A673 (cell line): ENCODE measurements around the gene SCAF4. TPM values are rescaled to one million over a fixed set of nuclear protein-coding genes. Genes with fewer than 3 reads are reported as not detected.

ENCODE experiments used
- BruUV-seq: library from RNA; stranded (reverse); fragments of 400-500 nt; replicated peaks from 2 replicates; lab custom pipeline; 2021; lab: Mats Ljungman, UMichigan
- CTCF ChIA-PET: fragments of 300-600 bp; sonication (Branson Sonifier 250); formaldehyde crosslinking; loops from one replicate; lab custom pipeline; 2022; ENCODE audit warnings: antibody characterized with exemption; lab: Charles Lee
- POLR2A ChIA-PET: fragments of 300-600 bp; sonication (Branson Sonifier 250); formaldehyde crosslinking; loops from one replicate; lab custom pipeline; 2022; ENCODE audit warnings: antibody characterized with exemption; ENCODE audit not compliant: low non-redundant PET; lab: Charles Lee
- DNase-seq: peaks from one replicate; pipeline ENCODE4 v3.0.0-alpha.2; 2015; ENCODE audit warnings: low spot score
- H3K27ac ChIP-seq: fragments of 200-600 bp; sonication (generic); 2 replicates; pipeline ENCODE4 v1.5.1; 2016; ENCODE audit warnings: mixed run types, low read depth, mild to moderate bottlenecking, mixed read lengths, antibody characterized with exemption, low read length; ENCODE audit not compliant: poor library complexity, severe bottlenecking
- H3K27me3 ChIP-seq: fragments of 200-600 bp; sonication (generic); replicated peaks from 2 replicates; pipeline ENCODE4 v1.6.1; 2017; ENCODE audit warnings: mixed run types, low read depth, mild to moderate bottlenecking, mixed read lengths, antibody characterized with exemption, low read length; ENCODE audit not compliant: insufficient read depth, poor library complexity
- H3K36me3 ChIP-seq: fragments of 200-600 bp; sonication (generic); 2 replicates; pipeline ENCODE4 v1.6.1; 2016; ENCODE audit warnings: mixed run types, mild to moderate bottlenecking, mixed read lengths, antibody characterized with exemption, low read length; ENCODE audit not compliant: insufficient read depth, poor library complexity, severe bottlenecking
- H3K4me1 ChIP-seq: fragments of 200-600 bp; sonication (generic); 2 replicates; pipeline ENCODE4 v1.6.1; 2017; ENCODE audit warnings: mixed run types, mild to moderate bottlenecking, mixed read lengths, antibody characterized with exemption, low read length; ENCODE audit not compliant: insufficient read depth, poor library complexity, severe bottlenecking
- H3K4me3 ChIP-seq: fragments of 200-600 bp; sonication (generic); 2 replicates; pipeline ENCODE4 v1.5.1; 2016; ENCODE audit warnings: low read depth, mixed run types, mild to moderate bottlenecking, mixed read lengths, low read length; ENCODE audit not compliant: poor library complexity, severe bottlenecking
- H3K9me3 ChIP-seq: fragments of 200-600 bp; sonication (generic); 2 replicates; pipeline ENCODE4 v1.6.1; 2016; ENCODE audit warnings: mixed run types, low read depth, mild to moderate bottlenecking, mixed read lengths, antibody characterized with exemption, low read length; ENCODE audit not compliant: poor library complexity, severe bottlenecking
- EZH2 ChIP-seq: fragments of 200-600 bp; sonication (generic); IDR thresholded peaks from 2 replicates; pipeline ENCODE4 v1.6.1; 2017; ENCODE audit warnings: borderline replicate concordance, low read depth, mild to moderate bottlenecking, mixed read lengths, antibody characterized with exemption, low read length; ENCODE audit not compliant: poor library complexity, severe bottlenecking
- intact Hi-C: fragments of 100-400 bp; cut with micrococcal nuclease; formaldehyde crosslinking; loops from one replicate; pipeline ENCODE4 v1.10.0; 2022; ENCODE audit not compliant: unreplicated experiment
- total RNA-seq: library from RNA; stranded (reverse); gene quantifications from 2 replicates; pipeline ENCODE4 v1.2.3, GENCODE V29; 2021
- TF ChIP-seq, protein P1 (sequence below): fragments of 300-800, 200-600 bp; sonication (generic); conservative IDR thresholded peaks from 2 replicates; pipeline ENCODE4 v1.5.1; 2017; ENCODE audit warnings: low read depth, mild to moderate bottlenecking, antibody characterized with exemption, low read length, moderate library complexity, mixed read lengths

Gene SCAF4
- total RNA-seq, 1 experiment from 2014 or later = 57.0 TPM

GRCh38 chr21:31752352-31752751 lies 20.4 kb upstream of the SCAF4 start:
- BruUV-seq = no TSS peak
- TF ChIP-seq, protein P1, sequence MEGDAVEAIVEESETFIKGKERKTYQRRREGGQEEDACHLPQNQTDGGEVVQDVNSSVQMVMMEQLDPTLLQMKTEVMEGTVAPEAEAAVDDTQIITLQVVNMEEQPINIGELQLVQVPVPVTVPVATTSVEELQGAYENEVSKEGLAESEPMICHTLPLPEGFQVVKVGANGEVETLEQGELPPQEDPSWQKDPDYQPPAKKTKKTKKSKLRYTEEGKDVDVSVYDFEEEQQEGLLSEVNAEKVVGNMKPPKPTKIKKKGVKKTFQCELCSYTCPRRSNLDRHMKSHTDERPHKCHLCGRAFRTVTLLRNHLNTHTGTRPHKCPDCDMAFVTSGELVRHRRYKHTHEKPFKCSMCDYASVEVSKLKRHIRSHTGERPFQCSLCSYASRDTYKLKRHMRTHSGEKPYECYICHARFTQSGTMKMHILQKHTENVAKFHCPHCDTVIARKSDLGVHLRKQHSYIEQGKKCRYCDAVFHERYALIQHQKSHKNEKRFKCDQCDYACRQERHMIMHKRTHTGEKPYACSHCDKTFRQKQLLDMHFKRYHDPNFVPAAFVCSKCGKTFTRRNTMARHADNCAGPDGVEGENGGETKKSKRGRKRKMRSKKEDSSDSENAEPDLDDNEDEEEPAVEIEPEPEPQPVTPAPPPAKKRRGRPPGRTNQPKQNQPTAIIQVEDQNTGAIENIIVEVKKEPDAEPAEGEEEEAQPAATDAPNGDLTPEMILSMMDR = no peak
- TF ChIP-seq EZH2 = no peak
- Histone ChIP-seq H3K4me3 (no peak overlapping the region), H3K4me1 (no peaks in the 10 kb centered on the region), H3K9me3 (no peaks in the 10 kb centered on the region), H3K36me3 (no peaks in the 10 kb centered on the region), H3K27ac (no peak overlapping the region), H3K27me3 (no peaks in the 10 kb centered on the region)
- ChIA-PET CTCF (no interaction called here), POLR2A (no interaction called here)
- DNase-seq = no peak
- intact Hi-C loops = no loop called here

DNA sequence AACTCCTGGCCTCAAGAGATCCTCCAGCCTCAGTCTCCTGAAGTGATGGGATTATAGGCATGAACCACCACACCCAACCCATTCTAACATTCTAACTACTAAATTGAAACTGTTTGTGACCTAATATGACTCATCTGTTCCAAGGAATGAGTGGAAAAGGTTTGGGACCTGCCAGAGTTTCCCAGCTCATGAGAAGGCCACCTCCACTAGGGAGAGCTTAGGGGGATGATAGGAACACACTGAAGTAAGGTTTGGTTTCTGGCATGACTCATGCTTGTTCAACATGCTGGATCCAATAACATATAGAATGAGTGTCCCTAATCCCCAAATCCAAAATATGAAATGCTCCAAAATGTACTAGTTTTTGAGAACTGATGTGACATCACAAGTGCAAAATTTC lies 18.9 kb upstream of the SCAF4 start:
- no peak overlapping the region for H3K27ac ChIP-seq
- ChIA-PET POLR2A (no interaction called here), CTCF (no interaction called here)
- TF ChIP-seq EZH2 = no peak
- TF ChIP-seq, protein P1 = no peak
- H3K4me1 ChIP-seq = no peaks in the 10 kb centered on the region
- intact Hi-C loops = no loop called here
- no peak overlapping the region for H3K4me3 ChIP-seq
- no TSS peak for BruUV-seq
- H3K36me3 ChIP-seq = no peaks in the 10 kb centered on the region
- H3K27me3 ChIP-seq = no peaks in the 10 kb centered on the region
- no peak for DNase-seq
- no peaks in the 10 kb centered on the region for H3K9me3 ChIP-seq

GRCh38 chr21:31744182-31744800 lies 12.4 kb upstream of the SCAF4 start:
- CTCF ChIA-PET = no interaction called here
- TF ChIP-seq, protein P1 = no peak
- TF ChIP-seq EZH2 = no peak
- H3K36me3 ChIP-seq = no peaks in the 10 kb centered on the region
- H3K4me3 ChIP-seq = no peak overlapping the region
- intact Hi-C loops = no loop called here
- no peak overlapping the region for H3K27ac ChIP-seq
- peaks cover 4% of the 10 kb centered on the region for H3K9me3 ChIP-seq
- DNase-seq = no peak
- BruUV-seq = no TSS peak
- no peaks in the 10 kb centered on the region for H3K4me1 ChIP-seq
- POLR2A ChIA-PET = no interaction called here
- no peaks in the 10 kb centered on the region for H3K27me3 ChIP-seq
